ENCODE data around the gene STATH.
"Not testable (repeated sequence)": the region's sequence is repeated elsewhere in the genome, so short reads cannot be mapped to it uniquely, and the experiment has no call there.

The STATH gene

GRCh38 chr4:70050138-70050537 is 54.4 kb downstream of the STATH start, which contains the start of gene HTN1:
Gene HTN1, plus strand, starts transcription at chr4:70050438. Its CDS starts 2,639 bp downstream, at chr4:70053077.
- not testable (repeated sequence) for FAIRE-seq; DNase-seq (ENCODE audit: insufficient read length, low spot score)

All from HTR-8/SVneo (cell line).